Activated T-helper 1 cell treated with Interleukin-2 at 50 U/mL for 16 hours (primary cell): Measurements from ENCODE around the gene NIT1.

Experiments
- DNase-seq: peaks from one replicate; pipeline ENCODE4 v3.0.0-alpha.2; 2020; ENCODE audit warnings: low read depth

Gene NIT1

DNA sequence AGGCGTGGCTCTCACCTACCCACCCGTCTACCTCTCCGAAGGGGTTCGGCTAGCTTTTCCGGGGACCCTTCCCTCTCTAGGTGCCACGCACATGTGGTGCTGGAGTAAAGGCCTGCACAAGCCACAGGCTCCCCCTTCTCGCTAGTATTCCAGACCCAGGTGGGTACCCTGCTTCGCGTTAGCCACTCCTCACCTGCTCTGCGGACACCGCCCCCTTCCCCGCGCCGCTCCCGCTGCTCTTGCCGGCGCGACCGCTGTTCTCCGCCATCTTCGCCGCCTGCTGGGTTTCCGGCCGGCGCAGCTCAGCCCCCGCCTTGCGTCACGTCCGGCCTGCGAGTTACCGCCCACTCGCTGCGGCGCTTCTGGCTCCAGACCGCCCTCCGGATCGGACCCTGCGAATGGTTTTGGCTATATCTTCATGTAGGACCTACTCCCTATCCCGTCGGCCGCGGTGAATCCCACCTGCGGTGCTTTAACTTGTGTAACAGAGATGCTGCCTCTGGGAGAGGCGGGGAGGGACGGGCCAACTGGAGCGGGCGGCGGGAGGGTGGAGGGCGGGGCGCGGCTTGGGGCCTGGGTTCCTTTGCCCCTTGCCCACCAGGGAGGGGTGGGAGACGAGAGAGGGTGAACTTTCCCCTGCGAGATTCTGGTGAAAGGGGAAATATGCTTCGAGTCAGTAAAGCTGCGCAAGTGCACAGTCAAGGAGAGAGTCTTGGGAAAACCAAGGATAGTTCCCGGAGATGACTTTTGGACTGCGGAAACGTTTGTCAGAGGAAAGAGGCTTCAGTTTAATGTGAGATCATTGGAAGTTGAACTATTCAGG lies at the start of gene NIT1, which contains the start of gene PFDN2:
TSS of gene NIT1 (plus strand) at position 347 of the 823 bp plus-strand sequence. CDS start at position 419, 72 bp downstream.
TSS of gene PFDN2 (minus strand) at position 279 of the 823 bp plus-strand sequence. CDS start at position 268, 11 bp downstream.
- DNase-seq: peak; percentile 72

GRCh38 chr1:161068306-161069234 lies 49.3 kb upstream of the NIT1 start:
- DNase-seq: peak; percentile 70

- no peak for DNase-seq
These were observed 48.7 kb upstream of the NIT1 start for GRCh38 chr1:161069241-161069640.

GRCh38 chr1:161069731-161070270 lies 48.1 kb upstream of the NIT1 start, which contains the start of gene ARHGAP30:
TSS of gene ARHGAP30 (minus strand) at chr1:161069891. CDS start at chr1:161069624, 267 bp downstream.
- peak; percentile 76 for DNase-seq

- DNase-seq: no peak
These were observed 47.1 kb upstream of the NIT1 start for GRCh38 chr1:161070761-161071160.

GRCh38 chr1:161071886-161072371 lies 46.0 kb upstream of the NIT1 start:
- peak; percentile 13 for DNase-seq

DNA sequence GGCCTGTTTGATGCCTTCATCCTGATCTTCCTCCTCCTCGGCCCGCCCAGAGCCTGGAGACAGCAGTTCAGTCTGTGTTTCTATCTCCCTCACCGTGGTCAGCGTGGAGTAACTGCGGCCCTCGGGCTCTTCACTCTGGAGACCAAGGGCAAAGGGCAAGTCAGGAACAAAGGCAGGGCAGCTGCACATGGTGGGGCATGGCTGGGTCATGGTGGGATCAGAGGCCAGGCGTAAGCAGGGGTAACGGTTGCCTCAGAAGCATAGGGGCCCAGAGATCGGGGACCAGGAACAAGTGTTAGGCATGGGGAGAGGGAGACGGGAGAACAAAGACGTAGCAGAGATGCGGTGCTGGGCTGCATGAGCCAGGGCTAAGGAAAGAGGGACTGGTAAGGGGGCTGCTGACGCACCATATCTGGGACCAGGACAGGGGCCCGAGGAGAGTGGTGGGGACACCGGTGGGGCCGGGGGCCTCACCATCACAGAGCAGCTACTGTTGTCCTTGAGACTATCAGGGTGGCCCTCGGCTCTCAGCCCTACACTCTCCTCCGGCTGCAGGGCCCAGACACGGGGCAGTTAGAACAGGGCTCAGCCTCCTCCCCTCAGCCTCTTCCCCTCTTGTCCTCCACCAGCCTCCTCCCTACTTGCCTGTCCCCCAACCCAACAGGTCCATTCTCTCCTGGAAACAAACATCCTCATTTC lies 45.0 kb upstream of the NIT1 start:
- DNase-seq: no peak

DNA sequence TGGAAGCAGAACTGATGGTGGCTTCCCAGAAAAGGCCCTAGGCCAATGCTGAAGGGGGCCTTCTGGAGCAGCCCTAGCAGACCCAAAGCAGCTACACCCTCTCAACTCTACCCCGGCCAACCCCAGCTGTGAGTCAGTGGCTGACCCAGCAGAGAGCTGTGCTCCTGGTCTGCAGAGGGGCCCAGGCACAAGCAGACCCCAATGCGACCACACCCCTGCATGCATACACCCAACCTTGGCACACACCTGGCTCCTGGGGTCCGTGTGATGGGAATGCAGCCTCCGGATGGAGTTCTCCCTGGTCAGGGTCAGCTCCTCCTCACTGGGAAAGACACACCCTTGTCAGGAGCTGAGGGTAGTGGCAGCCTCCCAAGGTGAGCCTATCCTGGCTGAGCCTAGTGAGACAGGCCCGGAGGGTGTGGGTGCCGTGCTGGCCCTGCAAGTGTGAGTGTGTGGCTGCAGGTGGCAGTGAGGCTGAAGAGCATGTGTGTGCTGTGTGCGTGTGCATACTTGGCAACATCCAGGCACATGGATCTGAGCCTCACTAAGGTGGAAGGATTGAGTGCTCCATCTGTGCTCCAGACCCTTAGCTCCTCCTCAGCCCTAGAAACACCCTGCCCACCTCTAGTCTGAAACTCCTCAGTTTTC lies 44.3 kb upstream of the NIT1 start:
- no peak for DNase-seq

GRCh38 chr1:161074676-161075368 lies 43.1 kb upstream of the NIT1 start:
- DNase-seq: no peak

- no peak for DNase-seq
These were observed 41.5 kb upstream of the NIT1 start for GRCh38 chr1:161076410-161076809.

- DNase-seq: no peak
These were observed 40.5 kb upstream of the NIT1 start for GRCh38 chr1:161077426-161077825.

DNA sequence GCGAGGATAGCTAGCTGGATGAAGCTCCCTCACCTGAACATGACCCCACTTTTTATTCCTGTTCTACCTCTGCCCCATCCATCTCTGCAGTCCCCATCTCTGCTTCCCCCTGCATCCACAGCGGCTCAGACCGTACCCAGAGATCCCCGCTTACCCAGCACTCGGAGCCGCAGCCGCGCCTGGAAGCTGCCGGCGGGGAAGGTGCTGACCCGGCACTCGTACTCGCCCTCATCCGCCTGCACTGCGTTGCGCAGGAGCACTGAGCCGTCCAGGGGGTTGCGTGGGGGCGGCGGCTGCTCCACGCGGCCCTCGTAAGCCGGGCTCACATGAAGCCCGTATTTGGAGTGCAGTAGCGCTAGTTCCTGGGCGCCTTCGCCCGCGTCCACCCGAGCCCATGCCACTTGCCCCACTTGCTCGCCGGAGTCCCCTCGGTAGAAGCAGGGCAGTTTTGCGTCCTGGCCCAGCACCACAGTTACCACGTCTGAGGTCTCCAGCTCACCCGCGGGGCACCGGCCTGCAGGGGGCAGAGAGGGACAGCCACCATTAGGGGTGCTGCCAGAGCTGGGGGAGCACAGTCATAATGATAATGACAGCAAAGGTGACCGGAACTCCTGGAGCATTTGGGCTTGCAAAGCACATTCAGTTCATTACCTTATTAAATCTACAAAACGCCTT lies 38.3 kb upstream of the NIT1 start:
- DNase-seq: no peak

GRCh38 chr1:161080441-161081405 lies 37.2 kb upstream of the NIT1 start:
- DNase-seq: no peak

DNA sequence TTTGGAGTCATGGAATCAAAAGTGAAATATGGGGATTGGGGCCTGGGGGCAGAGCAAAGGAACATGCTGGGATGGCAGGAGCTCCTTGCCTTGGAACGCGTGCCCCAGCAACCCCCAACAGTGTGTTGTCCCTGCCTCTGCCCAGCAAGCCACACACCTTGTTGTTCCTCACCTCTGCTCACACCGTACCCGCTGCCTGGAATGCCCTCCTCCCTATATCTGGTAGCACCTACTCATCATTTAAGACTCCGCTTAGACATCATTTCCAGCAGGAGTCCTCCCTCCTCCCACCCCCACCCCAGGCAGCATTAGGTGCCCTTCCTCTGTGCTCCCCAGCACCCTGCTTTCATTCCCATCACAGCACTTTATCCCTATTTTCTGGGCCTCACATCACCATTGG lies 36.4 kb upstream of the NIT1 start:
- DNase-seq: no peak

- DNase-seq: no peak
These were observed 35.4 kb upstream of the NIT1 start for GRCh38 chr1:161082483-161082882.

DNA sequence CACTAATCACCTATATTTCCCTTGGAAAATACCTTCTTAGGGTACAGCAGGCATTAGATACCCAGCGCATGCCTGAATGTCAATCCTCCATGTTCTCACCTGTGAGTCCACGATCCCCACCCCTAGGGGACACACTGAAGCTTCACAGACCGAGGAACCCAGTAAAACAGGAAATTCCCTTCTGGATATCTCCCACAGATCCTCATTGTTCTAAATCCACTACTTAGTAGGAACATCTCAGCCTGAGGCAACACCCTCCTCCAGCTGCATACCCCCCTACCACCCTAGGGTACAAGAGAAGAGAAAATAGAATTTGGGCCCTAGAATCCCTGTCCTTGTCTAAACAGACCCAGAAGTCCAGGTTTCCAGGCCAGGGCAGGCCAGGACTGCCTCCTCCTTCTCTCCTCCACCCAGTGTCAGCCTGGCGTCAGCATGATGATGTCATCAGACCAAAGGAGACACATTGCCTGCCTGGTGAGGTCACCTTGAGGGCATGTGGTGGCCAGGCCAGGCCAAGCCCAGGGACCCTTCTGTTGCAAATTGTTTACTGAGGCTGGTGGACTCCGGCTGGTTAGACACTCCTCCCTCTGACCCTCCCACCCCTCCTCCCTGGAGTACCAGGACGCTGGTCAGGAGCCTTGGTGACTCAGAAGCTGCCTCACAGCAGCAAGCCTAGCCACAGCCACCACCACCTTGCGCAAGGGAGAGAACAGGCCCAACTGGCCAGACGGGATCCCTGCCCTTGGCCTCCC lies 34.7 kb upstream of the NIT1 start:
- DNase-seq: no peak

GRCh38 chr1:161083748-161084596 lies 33.9 kb upstream of the NIT1 start:
- no peak for DNase-seq
